Measurements from ENCODE around the gene NFXL1. TPM values are rescaled to one million over a fixed set of nuclear protein-coding genes. Genes with fewer than 3 reads are reported as not detected.

The NFXL1 gene
- total RNA-seq, 1 donor from 2014 or later = 11.3 TPM

- Histone ChIP-seq H3K4me3 (ENCODE audit: low read depth, low read length) (no peak overlapping the region), H3K27me3 (ENCODE audit: control insufficient read depth, insufficient read depth, low read length) (no peaks in the 10 kb centered on the region), H3K36me3 (ENCODE audit: control insufficient read depth, insufficient read depth, low read length) (no peaks in the 10 kb centered on the region)
- no peak for TF ChIP-seq CTCF (IDR thresholded peaks at IDR 0.05; ENCODE audit: insufficient read depth, low read length, severe bottlenecking)
- DNase-seq (ENCODE audit: low read depth) = no peak
- FAIRE-seq = no peak
Measured at GRCh38 chr4:47829438-47829837, 84.9 kb downstream of the NFXL1 start.

DNA sequence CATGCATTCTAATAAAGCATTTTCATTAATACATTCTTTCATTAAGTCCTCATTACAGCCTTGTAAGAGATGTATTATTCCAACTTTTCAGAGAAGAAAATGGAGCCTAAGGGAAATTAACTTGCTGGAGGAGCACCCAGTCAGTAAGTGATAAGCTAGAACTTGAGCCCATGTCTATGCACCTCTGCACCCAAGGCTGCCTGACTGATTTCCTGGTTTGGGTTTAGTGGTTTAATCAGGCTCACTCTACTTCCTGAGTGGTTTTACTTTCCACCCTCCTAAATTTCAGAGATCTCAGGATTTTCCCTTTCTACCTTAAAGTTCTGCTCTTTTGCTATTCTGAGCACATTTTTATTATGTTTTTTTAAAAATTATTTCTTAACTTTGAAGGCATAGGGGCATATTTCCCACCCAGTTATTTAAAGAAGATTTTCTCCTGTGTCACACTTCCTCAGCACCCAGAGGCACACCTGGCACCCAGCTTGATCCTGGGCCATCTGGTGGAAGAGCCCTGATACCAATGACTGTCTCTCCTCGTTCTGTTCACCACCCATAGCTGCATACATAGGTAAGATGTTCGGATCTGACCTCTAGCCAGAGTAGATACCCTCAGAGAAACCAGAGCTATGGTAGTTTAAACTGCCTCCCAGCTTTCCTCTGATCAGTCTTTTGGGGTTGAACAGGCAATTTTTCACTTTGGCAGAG, 86.9 kb downstream of the NFXL1 start:
- Histone ChIP-seq H3K27me3 (ENCODE audit: control insufficient read depth, insufficient read depth, low read length) (no peaks in the 10 kb centered on the region), H3K4me3 (ENCODE audit: low read depth, low read length) (no peak overlapping the region), H3K36me3 (ENCODE audit: control insufficient read depth, insufficient read depth, low read length) (no peaks in the 10 kb centered on the region)
- FAIRE-seq (no peak), DNase-seq (ENCODE audit: low read depth) (no peak)
- TF ChIP-seq CTCF (IDR thresholded peaks at IDR 0.05; ENCODE audit: insufficient read depth, low read length, severe bottlenecking) = no peak

- TF ChIP-seq CTCF (IDR thresholded peaks at IDR 0.05; ENCODE audit: insufficient read depth, low read length, severe bottlenecking) = no peak
- no peaks in the 10 kb centered on the region for H3K36me3 ChIP-seq (ENCODE audit: control insufficient read depth, insufficient read depth, low read length)
- DNase-seq (ENCODE audit: low read depth) (no peak), FAIRE-seq (no peak)
- no peaks in the 10 kb centered on the region for H3K27me3 ChIP-seq (ENCODE audit: control insufficient read depth, insufficient read depth, low read length)
- no peak overlapping the region for H3K4me3 ChIP-seq (ENCODE audit: low read depth, low read length)
Measured at GRCh38 chr4:47824840-47825239, 89.5 kb downstream of the NFXL1 start.

GRCh38 chr4:47819178-47819577, 95.2 kb downstream of the NFXL1 start:
- DNase-seq (ENCODE audit: low read depth) = no peak
- no peak for FAIRE-seq
- Histone ChIP-seq H3K36me3 (ENCODE audit: control insufficient read depth, insufficient read depth, low read length) (no peaks in the 10 kb centered on the region), H3K4me3 (ENCODE audit: low read depth, low read length) (no peak overlapping the region), H3K27me3 (ENCODE audit: control insufficient read depth, insufficient read depth, low read length) (no peaks in the 10 kb centered on the region)
- TF ChIP-seq CTCF (IDR thresholded peaks at IDR 0.05; ENCODE audit: insufficient read depth, low read length, severe bottlenecking) = no peak

- Histone ChIP-seq H3K4me3 (ENCODE audit: low read depth, low read length) (no peak overlapping the region), H3K36me3 (ENCODE audit: control insufficient read depth, insufficient read depth, low read length) (no peaks in the 10 kb centered on the region), H3K27me3 (ENCODE audit: control insufficient read depth, insufficient read depth, low read length) (no peaks in the 10 kb centered on the region)
- TF ChIP-seq CTCF (IDR thresholded peaks at IDR 0.05; ENCODE audit: insufficient read depth, low read length, severe bottlenecking) = no peak
- no peak for DNase-seq (ENCODE audit: low read depth)
- FAIRE-seq = no peak
Measured at GRCh38 chr4:47817275-47817674, 97.1 kb downstream of the NFXL1 start.

DNA sequence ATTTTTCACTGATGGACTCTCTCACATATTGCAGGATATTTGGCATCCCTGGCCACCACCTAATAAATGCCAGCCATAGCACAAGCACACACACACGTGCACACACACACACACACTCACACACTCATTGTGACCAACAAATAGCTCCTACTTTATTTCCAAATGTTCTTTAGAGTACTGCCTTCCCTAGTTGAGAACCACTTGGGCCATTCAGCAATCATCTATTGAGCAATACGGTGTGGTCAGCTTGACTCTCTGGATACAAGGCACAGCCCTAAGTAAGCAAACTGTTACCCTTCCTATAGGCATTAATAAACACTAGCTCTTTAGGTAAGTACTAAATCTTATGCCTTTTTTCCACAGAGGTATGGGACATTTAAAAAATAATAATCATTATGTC, 97.6 kb downstream of the NFXL1 start:
- FAIRE-seq (no peak), DNase-seq (ENCODE audit: low read depth) (no peak)
- H3K36me3 ChIP-seq (ENCODE audit: control insufficient read depth, insufficient read depth, low read length) = no peaks in the 10 kb centered on the region
- H3K27me3 ChIP-seq (ENCODE audit: control insufficient read depth, insufficient read depth, low read length) = no peaks in the 10 kb centered on the region
- no peak overlapping the region for H3K4me3 ChIP-seq (ENCODE audit: low read depth, low read length)
- TF ChIP-seq CTCF (IDR thresholded peaks at IDR 0.05; ENCODE audit: insufficient read depth, low read length, severe bottlenecking) = no peak

Measured in bronchial epithelial cell (primary cell).